ENCODE data around the gene MAPK1. TPM values are rescaled to one million over a fixed set of nuclear protein-coding genes. Genes with fewer than 3 reads are reported as not detected.
"Not testable (repeated sequence)": the region's sequence is repeated elsewhere in the genome, so short reads cannot be mapped to it uniquely, and the experiment has no call there.

The MAPK1 gene
- total RNA-seq, 1 experiment from 2014 or later = 87.4 TPM

DNA sequence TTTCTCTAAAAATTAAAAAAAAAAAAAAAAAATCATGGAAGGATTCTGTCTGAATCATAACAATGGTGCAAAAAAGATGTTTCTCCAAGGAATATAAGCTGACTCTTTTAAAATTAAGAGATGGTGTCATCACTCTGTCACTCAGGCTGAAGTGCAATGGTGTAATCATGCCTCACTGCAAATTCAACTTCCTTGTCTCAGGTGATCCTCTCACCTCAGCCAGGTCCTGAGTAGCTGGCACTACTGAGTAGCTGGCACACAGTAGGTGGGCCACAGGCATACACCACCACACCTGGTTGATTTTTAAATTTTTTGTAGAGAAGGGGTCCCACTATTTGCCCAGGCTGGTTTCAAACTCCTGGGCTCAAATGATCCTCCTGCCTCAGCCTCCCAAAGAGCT lies 77.1 kb downstream of the MAPK1 start:
- Mint-ChIP-seq H3K36me3 (peaks cover 27% of the 10 kb centered on the region), H3K27me3 (ENCODE audit: low read depth) (no peaks in the 10 kb centered on the region), H3K4me1 (no peaks in the 10 kb centered on the region), H3K4me3 (no peak overlapping the region), H3K9me3 (no peaks in the 10 kb centered on the region), H3K27ac (no peak overlapping the region)
- ChIA-PET CTCF (interaction anchor here (0.7 kb wide), 1 partner anchor 10 kb away, joined by 3 read pairs; no protein-coding TSS in a partner anchor), POLR2A (no interaction called here)
- TF ChIP-seq ETV6 (CRISPR knock-in tag; IDR thresholded peaks at IDR 0.05) (no peak), CBFB (CRISPR knock-in tag; IDR thresholded peaks at IDR 0.05; ENCODE audit: low read depth) (no peak), ESRRA (CRISPR knock-in tag; IDR thresholded peaks at IDR 0.05; ENCODE audit: borderline replicate concordance) (no peak), JAZF1 (CRISPR knock-in tag; IDR thresholded peaks at IDR 0.05) (no peak), SOX15 (CRISPR knock-in tag; IDR thresholded peaks at IDR 0.05) (no peak), E2F5 (CRISPR knock-in tag; IDR thresholded peaks at IDR 0.05) (no peak), ZNF121 (CRISPR knock-in tag; IDR thresholded peaks at IDR 0.05) (no peak), NFE2L1 (CRISPR knock-in tag; IDR thresholded peaks at IDR 0.05) (no peak)
- TF ChIP-seq, protein P1, sequence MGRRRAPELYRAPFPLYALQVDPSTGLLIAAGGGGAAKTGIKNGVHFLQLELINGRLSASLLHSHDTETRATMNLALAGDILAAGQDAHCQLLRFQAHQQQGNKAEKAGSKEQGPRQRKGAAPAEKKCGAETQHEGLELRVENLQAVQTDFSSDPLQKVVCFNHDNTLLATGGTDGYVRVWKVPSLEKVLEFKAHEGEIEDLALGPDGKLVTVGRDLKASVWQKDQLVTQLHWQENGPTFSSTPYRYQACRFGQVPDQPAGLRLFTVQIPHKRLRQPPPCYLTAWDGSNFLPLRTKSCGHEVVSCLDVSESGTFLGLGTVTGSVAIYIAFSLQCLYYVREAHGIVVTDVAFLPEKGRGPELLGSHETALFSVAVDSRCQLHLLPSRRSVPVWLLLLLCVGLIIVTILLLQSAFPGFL (CRISPR knock-in tag; IDR thresholded peaks at IDR 0.05; ENCODE audit: borderline replicate concordance) = no peak
- TF ChIP-seq, protein P2, sequence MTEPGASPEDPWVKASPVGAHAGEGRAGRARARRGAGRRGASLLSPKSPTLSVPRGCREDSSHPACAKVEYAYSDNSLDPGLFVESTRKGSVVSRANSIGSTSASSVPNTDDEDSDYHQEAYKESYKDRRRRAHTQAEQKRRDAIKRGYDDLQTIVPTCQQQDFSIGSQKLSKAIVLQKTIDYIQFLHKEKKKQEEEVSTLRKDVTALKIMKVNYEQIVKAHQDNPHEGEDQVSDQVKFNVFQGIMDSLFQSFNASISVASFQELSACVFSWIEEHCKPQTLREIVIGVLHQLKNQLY (CRISPR knock-in tag; IDR thresholded peaks at IDR 0.05) = no peak
- TF ChIP-seq, protein P3, sequence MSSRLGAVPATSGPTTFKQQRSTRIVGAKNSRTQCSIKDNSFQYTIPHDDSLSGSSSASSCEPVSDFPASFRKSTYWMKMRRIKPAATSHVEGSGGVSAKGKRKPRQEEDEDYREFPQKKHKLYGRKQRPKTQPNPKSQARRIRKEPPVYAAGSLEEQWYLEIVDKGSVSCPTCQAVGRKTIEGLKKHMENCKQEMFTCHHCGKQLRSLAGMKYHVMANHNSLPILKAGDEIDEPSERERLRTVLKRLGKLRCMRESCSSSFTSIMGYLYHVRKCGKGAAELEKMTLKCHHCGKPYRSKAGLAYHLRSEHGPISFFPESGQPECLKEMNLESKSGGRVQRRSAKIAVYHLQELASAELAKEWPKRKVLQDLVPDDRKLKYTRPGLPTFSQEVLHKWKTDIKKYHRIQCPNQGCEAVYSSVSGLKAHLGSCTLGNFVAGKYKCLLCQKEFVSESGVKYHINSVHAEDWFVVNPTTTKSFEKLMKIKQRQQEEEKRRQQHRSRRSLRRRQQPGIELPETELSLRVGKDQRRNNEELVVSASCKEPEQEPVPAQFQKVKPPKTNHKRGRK (CRISPR knock-in tag; IDR thresholded peaks at IDR 0.05; ENCODE audit: borderline replicate concordance) = no peak
- TF ChIP-seq, protein P4, sequence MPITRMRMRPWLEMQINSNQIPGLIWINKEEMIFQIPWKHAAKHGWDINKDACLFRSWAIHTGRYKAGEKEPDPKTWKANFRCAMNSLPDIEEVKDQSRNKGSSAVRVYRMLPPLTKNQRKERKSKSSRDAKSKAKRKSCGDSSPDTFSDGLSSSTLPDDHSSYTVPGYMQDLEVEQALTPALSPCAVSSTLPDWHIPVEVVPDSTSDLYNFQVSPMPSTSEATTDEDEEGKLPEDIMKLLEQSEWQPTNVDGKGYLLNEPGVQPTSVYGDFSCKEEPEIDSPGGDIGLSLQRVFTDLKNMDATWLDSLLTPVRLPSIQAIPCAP (CRISPR knock-in tag; IDR thresholded peaks at IDR 0.05) = no peak
- TF ChIP-seq, protein P5, sequence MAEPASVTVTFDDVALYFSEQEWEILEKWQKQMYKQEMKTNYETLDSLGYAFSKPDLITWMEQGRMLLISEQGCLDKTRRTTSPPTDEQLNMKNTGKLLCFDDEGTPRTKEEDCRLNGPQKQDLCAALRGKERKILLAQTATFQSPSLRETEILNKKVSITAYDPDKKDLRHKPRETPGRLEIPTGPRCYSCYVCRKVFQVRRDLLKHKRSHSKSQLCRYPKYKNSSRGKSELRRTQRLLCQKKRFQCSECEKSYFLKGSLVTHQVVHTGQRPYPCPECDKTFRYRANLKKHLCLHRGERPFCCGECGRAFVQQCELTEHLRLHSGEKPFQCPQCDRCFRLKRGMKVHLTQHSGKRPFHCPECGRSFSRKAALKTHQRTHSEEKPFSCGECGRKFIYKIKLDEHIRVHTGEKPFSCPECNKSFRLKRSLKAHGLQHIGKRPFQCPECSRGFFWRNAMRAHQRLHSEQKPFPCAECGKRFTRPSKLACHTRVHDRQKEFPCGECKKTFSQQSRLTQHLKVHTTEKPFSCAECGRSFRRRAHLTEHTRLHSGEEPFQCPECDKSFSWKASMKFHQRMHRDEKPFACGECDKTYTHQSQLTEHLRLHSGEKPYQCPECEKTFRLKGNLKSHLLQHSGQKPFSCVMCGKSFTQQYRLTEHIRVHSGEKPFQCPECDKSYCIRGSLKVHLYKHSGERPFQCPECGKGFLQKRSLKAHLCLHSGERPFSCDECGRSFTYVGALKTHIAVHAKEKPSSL (CRISPR knock-in tag; conservative IDR thresholded peaks at IDR 0.05) = no peak
- DNase-seq (ENCODE audit: low spot score) (no peak), ATAC-seq (no peak)

- H3K4me1 Mint-ChIP-seq; H3K27ac Mint-ChIP-seq; POLR2A ChIA-PET; H3K27me3 Mint-ChIP-seq (ENCODE audit: low read depth); H3K4me3 Mint-ChIP-seq; H3K9me3 Mint-ChIP-seq; DNase-seq (ENCODE audit: low spot score); ATAC-seq: not testable (repeated sequence)
- CTCF ChIA-PET = interaction anchor here (0.8 to 1.0 kb wide), 2 partner anchors 12 to 26 kb away, joined by 3 to 4 read pairs; no protein-coding TSS in a partner anchor
- H3K36me3 Mint-ChIP-seq = peaks cover 40% of the 10 kb centered on the region
Observed at GRCh38 chr22:21787565-21787964, 79.9 kb downstream of the MAPK1 start.

DNA sequence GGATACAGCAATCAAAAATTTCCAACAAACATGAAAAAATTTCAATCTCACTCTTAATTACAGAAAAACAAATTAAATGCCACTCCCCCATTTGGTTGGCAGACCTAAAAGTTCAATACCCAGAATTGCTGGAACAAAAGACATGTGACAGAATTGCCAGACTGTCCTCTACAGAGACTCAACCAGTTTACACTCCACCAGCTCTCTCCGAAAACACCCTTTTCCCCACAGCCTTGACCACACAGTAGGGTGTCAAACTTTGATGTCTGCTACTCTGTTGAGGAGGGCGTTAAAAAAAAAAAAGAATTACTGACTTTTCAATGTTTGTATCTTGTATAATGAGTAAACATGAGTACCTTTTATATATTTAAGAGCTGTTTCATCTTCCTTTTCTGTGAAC lies 87.2 kb downstream of the MAPK1 start:
- no peak for TF ChIP-seq JUN (CRISPR knock-in tag; IDR thresholded peaks at IDR 0.05)
- no peak for TF ChIP-seq ZNF423 (CRISPR knock-in tag; IDR thresholded peaks at IDR 0.05)
- no peak for TF ChIP-seq FOXK1 (CRISPR knock-in tag; IDR thresholded peaks at IDR 0.05)
- TF ChIP-seq GRHL2 (CRISPR knock-in tag; IDR thresholded peaks at IDR 0.05; ENCODE audit: insufficient replicate concordance, severe bottlenecking) = no peak
- TF ChIP-seq JAZF1 (CRISPR knock-in tag; IDR thresholded peaks at IDR 0.05) = no peak
- no peak for TF ChIP-seq NFE2L1 (CRISPR knock-in tag; IDR thresholded peaks at IDR 0.05)
- TF ChIP-seq ZNF671 (CRISPR knock-in tag; IDR thresholded peaks at IDR 0.05) = no peak
- TF ChIP-seq, protein P5 (CRISPR knock-in tag; conservative IDR thresholded peaks at IDR 0.05) = no peak
- TF ChIP-seq ZNF263 (CRISPR knock-in tag; IDR thresholded peaks at IDR 0.05; ENCODE audit: low read depth) = no peak
- no peak for TF ChIP-seq USF1 (CRISPR knock-in tag; IDR thresholded peaks at IDR 0.05)
- no peak for TF ChIP-seq FOXP1 (CRISPR knock-in tag; IDR thresholded peaks at IDR 0.05; ENCODE audit: borderline replicate concordance)
- TF ChIP-seq SMAD3 (CRISPR knock-in tag; IDR thresholded peaks at IDR 0.05; ENCODE audit: borderline replicate concordance) = no peak
- H3K27me3 Mint-ChIP-seq (ENCODE audit: low read depth) = no peaks in the 10 kb centered on the region
- no peaks in the 10 kb centered on the region for H3K4me1 Mint-ChIP-seq
- CTCF ChIA-PET = interaction anchor here (1.3 kb wide), 1 partner anchor 172 kb away, joined by 3 read pairs; the partner anchor contains the start of gene PPM1F
- POLR2A ChIA-PET = no interaction called here
- H3K27ac Mint-ChIP-seq = no peak overlapping the region
- H3K36me3 Mint-ChIP-seq = peaks cover 27% of the 10 kb centered on the region
- no peaks in the 10 kb centered on the region for H3K9me3 Mint-ChIP-seq
- no peak for ATAC-seq
- no peak overlapping the region for H3K4me3 Mint-ChIP-seq
- DNase-seq (ENCODE audit: low spot score) = no peak
